SK-N-SH (cell line): ENCODE data around the gene PCSK5.

Source experiments
- EP300 ChIP-seq, 2 experiments: IDR thresholded peaks; 2 replicates each; pipeline versions ENCODE4 v1.4.0 to v1.6.1; 2012; ENCODE audit warnings: borderline replicate concordance in 1 of 2, low read depth in 1 of 2, low read length in 1 of 2
- FOXJ3 ChIP-seq: sonication (generic); formaldehyde crosslinking; IDR thresholded peaks from 2 replicates; pipeline ENCODE4 v1.5.1; 2020; ENCODE audit warnings: mild to moderate bottlenecking, missing genetic modification reagents
- GABPA ChIP-seq: IDR thresholded peaks from 2 replicates; pipeline ENCODE4 v1.4.0; 2012; ENCODE audit warnings: low read depth, mild to moderate bottlenecking
- MXI1 ChIP-seq: IDR thresholded peaks from 2 replicates; pipeline ENCODE4 v1.6.1; 2012; ENCODE audit warnings: mild to moderate bottlenecking, low read depth, low read length, improper control_type of control experiment
- RAD21 ChIP-seq: IDR thresholded peaks from 2 replicates; pipeline ENCODE4 v1.6.1; 2012; ENCODE audit warnings: mild to moderate bottlenecking, low read length
- TAF1 ChIP-seq: IDR thresholded peaks from 2 replicates; pipeline ENCODE4 v1.6.1; 2012; ENCODE audit warnings: low read depth, mild to moderate bottlenecking, low read length, moderate library complexity, borderline replicate concordance
- YY1 ChIP-seq: IDR thresholded peaks from 2 replicates; pipeline ENCODE4 v1.4.0; 2012; ENCODE audit warnings: low read depth, mild to moderate bottlenecking
- TF ChIP-seq, protein P1 (sequence below): IDR thresholded peaks from 2 replicates; pipeline ENCODE4 v1.6.1; 2012; ENCODE audit warnings: mild to moderate bottlenecking, low read depth, low read length, moderate library complexity
- TF ChIP-seq, protein P2 (sequence below): fragments of 150-350 bp; IDR thresholded peaks from 2 replicates; pipeline ENCODE4 v1.6.1; 2016; ENCODE audit warnings: mild to moderate bottlenecking, low read depth, low read length
- TF ChIP-seq, protein P3 (sequence below): fragments of 200-600 bp; sonication (generic); IDR thresholded peaks from 2 replicates; pipeline ENCODE4 v1.6.1; 2017; ENCODE audit warnings: antibody characterized with exemption, mild to moderate bottlenecking, moderate library complexity

DNA sequence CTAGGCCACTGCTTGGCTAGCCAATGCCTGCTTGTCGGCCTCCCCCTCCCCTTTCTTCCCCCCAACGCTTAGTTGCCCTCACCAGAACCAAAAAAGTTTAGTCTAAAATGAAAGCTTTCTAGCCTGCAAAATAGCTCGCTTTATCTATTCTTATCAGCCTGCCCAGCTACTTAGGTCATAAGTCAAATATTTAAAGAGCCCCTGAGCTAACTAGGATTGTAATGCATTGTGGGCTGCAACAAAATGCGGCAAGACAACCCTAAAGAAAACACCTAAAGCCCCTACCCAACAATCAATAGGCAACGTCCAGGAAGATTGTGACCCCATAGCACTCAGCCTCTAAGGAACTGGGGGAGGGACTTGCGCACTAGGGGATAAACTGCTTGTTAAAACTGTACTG is 38.6 kb upstream of the PCSK5 start:
- TF ChIP-seq, protein P1, sequence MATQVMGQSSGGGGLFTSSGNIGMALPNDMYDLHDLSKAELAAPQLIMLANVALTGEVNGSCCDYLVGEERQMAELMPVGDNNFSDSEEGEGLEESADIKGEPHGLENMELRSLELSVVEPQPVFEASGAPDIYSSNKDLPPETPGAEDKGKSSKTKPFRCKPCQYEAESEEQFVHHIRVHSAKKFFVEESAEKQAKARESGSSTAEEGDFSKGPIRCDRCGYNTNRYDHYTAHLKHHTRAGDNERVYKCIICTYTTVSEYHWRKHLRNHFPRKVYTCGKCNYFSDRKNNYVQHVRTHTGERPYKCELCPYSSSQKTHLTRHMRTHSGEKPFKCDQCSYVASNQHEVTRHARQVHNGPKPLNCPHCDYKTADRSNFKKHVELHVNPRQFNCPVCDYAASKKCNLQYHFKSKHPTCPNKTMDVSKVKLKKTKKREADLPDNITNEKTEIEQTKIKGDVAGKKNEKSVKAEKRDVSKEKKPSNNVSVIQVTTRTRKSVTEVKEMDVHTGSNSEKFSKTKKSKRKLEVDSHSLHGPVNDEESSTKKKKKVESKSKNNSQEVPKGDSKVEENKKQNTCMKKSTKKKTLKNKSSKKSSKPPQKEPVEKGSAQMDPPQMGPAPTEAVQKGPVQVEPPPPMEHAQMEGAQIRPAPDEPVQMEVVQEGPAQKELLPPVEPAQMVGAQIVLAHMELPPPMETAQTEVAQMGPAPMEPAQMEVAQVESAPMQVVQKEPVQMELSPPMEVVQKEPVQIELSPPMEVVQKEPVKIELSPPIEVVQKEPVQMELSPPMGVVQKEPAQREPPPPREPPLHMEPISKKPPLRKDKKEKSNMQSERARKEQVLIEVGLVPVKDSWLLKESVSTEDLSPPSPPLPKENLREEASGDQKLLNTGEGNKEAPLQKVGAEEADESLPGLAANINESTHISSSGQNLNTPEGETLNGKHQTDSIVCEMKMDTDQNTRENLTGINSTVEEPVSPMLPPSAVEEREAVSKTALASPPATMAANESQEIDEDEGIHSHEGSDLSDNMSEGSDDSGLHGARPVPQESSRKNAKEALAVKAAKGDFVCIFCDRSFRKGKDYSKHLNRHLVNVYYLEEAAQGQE, result no peak
- TF ChIP-seq, protein P2, sequence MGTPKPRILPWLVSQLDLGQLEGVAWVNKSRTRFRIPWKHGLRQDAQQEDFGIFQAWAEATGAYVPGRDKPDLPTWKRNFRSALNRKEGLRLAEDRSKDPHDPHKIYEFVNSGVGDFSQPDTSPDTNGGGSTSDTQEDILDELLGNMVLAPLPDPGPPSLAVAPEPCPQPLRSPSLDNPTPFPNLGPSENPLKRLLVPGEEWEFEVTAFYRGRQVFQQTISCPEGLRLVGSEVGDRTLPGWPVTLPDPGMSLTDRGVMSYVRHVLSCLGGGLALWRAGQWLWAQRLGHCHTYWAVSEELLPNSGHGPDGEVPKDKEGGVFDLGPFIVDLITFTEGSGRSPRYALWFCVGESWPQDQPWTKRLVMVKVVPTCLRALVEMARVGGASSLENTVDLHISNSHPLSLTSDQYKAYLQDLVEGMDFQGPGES, result no peak
- TF ChIP-seq RAD21 (no peak), GABPA (no peak), FOXJ3 (no peak), TAF1 (no peak), EP300 (IDR thresholded peaks at IDR 0.05; ENCODE audit: borderline replicate concordance in 1 of 2, low read depth in 1 of 2, low read length in 1 of 2) (no peak), MXI1 (no peak), YY1 (no peak)
- TF ChIP-seq, protein P3, sequence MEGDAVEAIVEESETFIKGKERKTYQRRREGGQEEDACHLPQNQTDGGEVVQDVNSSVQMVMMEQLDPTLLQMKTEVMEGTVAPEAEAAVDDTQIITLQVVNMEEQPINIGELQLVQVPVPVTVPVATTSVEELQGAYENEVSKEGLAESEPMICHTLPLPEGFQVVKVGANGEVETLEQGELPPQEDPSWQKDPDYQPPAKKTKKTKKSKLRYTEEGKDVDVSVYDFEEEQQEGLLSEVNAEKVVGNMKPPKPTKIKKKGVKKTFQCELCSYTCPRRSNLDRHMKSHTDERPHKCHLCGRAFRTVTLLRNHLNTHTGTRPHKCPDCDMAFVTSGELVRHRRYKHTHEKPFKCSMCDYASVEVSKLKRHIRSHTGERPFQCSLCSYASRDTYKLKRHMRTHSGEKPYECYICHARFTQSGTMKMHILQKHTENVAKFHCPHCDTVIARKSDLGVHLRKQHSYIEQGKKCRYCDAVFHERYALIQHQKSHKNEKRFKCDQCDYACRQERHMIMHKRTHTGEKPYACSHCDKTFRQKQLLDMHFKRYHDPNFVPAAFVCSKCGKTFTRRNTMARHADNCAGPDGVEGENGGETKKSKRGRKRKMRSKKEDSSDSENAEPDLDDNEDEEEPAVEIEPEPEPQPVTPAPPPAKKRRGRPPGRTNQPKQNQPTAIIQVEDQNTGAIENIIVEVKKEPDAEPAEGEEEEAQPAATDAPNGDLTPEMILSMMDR, result no peak
